Measurements from ENCODE around the gene PTTG1.
A peak's percentile ranks its signal among the peaks of the same experiment; 100 is the strongest.

The PTTG1 gene

GRCh38 chr5:160421625-160422258 lies at the start of gene PTTG1:
PTTG1 (plus strand) TSS chr5:160421855; CDS start chr5:160422313, 458 bp downstream.
- peak; percentile 90 for DNase-seq

GRCh38 chr5:160375166-160375565 lies 46.5 kb upstream of the PTTG1 start:
- no peak for DNase-seq

- no peak for DNase-seq
Observed at GRCh38 chr5:160375701-160376100, 46.0 kb upstream of the PTTG1 start.

GRCh38 chr5:160376416-160376815 lies 45.2 kb upstream of the PTTG1 start:
- DNase-seq, result no peak

- no peak for DNase-seq
Observed at GRCh38 chr5:160377651-160378050, 44.0 kb upstream of the PTTG1 start.

DNA sequence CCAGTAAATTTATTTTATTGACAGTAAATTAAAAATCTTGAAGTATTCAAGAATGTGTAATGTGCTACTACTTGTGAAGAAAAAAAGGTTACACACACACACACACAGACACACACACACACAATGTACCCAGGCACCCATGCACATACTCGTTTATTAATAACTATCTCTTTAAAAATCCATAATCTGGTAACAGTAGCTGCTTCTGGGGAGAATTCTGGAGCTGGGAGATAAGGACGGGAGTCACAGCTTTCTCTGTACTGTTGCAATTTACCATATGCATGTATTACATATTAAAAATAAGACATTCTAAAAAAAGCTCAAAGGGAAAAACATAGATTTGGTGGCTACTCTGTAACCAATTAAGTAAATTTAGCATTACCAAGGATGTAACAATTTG lies 43.3 kb upstream of the PTTG1 start:
- DNase-seq, result no peak

GRCh38 chr5:160379511-160379910 lies 42.1 kb upstream of the PTTG1 start:
- no peak for DNase-seq

- no peak for DNase-seq
Observed at GRCh38 chr5:160380041-160380440, 41.6 kb upstream of the PTTG1 start.

DNA sequence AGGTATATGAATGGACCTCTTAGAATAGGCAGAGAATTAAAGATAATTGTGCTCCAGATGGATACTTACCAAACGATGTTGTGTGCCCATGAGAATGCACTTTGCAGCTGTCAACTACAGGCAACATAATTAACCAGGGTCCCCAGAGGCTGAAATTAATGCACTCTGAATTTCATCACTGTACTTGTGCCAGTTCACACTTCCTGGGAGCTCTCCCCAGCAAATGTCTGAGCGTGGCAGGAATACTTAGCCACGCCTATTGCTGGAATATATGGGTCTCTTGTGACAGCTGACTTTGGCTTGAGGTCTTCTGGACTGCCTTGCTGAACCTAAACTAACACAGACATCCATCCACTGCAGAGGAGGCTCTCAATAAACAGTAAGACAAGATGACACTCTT lies 39.3 kb upstream of the PTTG1 start:
- no peak for DNase-seq

DNA sequence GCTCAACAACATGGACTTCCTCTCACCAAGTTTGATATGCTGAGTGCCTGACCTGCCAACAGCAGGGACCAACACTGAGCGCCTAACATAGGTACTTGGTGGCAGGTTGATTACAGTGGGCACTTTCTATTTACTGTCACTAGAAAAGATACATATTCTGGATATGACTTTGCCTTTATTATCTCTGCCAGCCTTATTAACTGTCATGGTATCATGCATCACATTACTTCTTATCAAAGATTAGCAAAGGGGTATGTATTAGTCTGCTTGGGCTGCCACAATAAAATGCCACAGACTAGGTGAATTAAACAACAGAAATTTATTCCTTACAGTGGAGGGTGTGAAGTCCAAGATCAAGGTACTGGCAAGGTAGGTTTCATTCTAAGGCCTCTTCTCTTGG lies 37.0 kb upstream of the PTTG1 start:
- DNase-seq, result no peak

DNA sequence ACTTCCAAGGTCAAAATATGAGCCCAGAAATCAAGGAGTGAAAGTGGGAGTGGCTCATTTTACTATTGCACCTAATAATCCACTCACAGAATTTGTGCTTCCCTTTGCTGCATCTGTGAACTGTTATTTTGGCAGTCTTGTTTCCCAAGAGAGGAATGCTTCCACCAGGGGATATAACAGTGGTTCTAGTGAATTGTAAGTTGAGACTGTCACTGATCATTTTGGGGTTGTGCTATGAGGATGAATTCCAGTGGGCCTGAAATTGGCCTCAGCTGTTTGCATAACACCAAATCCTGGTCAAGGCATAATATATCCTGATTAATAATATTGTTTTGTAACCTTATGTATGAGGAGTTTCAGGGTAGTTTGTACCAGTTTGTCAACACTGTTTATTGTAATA lies 36.2 kb upstream of the PTTG1 start:
- DNase-seq, result no peak

- DNase-seq, result no peak
Observed at GRCh38 chr5:160387445-160387844, 34.2 kb upstream of the PTTG1 start.

DNA sequence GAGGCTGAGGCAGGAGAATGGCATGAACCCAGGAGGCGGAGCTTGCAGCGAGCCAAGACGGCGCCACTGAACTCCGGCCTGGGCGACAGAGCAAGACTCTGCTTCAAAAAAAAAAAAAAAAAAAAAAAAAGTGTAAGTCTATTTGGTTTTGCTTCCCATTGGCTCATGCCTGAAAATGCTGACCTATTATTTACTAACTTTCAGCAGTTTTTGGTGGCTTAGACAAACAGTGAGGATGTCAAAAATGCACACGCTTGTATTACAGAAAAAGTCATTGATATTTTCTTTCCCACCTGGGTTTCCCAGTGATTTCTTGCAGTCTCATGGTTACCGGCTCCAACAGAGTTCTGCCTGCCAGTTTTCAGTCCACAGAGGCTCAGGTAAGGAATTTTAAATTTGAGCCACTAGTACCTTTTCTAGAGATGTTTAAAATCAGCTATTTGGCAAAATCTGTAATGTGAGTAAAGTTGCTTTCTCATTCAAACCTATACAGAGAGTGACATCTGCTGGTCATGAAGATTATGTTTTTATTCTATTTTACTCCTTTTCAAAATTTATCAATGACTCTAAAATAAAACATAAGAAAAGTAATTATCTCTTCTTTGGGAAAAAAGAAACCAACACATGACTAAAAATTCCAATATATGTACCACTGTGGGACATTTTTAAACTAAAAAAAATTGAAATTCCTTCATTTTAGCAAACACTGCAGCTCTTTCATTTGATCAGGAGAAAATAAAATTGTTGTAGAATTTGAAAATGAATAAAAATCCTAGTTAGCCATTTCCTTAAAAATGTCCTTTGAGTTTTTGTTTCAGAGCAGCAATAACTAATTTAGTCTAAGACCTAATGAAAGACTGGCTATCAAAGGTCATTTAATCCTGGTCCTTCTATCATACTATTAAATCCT lies 30.6 kb upstream of the PTTG1 start:
- DNase-seq, result no peak

GRCh38 chr5:160395111-160395510 lies 26.5 kb upstream of the PTTG1 start:
- no peak for DNase-seq

- no peak for DNase-seq
Observed at GRCh38 chr5:160397492-160397891, 24.2 kb upstream of the PTTG1 start.

DNA sequence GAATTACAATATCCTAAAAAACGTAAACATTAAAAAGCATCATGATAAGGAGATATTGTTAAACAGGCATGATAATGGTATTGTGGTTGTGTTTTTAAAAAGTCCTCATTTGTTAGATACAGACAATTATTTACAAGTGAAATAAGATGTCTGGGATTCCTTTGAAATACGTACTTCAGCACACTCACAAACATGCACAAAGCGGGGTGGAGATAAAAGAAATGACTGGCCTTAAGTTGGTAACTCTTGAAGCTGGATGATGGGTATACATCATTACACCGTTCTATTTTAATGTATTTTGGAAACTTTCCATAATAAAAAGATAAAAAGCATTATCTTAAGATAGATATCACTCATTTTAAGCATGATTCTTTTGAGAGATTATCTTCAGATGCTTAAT lies 22.8 kb upstream of the PTTG1 start:
- DNase-seq, result no peak

DNA sequence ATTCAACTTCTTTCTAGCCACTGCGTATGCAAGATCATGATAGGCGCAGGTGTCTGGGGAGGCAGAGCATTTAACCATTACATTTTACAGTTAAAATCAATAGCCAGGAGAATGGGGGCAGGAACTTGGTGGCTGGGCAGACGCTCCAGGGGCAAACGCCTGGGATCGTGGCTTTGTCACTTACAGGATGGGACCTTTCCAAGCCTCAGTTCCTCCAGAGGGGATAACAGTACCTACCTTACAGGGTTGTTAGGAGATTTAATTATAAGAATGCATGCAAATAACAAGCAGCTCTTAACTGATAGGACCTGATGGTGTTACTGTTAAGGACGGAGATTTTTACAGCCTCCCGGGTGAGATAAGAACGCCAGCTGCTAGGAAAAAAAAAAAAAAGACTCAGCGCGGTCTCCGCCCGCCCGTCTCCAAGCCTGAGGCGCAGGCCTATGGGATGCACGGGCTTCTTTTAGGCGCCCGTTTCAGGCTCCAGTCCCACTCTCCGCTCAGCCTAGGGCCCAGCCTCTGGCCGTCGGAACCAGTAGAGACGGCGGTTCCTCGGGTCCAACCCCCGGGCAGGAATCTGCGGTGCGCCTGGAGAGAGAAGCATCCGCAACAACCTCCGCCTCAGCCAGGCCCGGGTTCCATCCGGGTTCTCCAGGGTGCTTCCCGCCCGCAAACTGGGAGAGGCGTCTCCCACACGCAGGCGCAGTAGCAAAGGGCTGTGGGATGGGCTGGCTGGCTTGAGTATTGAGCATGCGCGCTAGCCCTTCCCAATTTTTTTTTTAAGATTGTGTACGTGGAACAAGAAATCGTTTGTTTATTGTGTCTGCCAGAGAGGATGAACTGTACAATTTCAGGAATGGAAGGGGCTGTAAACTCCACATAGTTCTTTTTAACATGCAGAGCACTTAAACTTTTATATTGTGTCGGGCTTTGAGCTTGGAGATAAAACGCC lies 22.0 kb upstream of the PTTG1 start, which contains the start of gene FAM200C:
Gene FAM200C, minus strand, starts transcription at position 653 of the 952 bp plus-strand sequence. CDS start 4,564 bp downstream, outside the sequence.
- DNase-seq, result peak; percentile 58

GRCh38 chr5:160418561-160419457 lies 2.8 kb upstream of the PTTG1 start, which contains the start of gene SLU7:
SLU7 (minus strand) TSS chr5:160419081; CDS start chr5:160415294, 3,787 bp downstream.
- DNase-seq, result peak; percentile 90

DNA sequence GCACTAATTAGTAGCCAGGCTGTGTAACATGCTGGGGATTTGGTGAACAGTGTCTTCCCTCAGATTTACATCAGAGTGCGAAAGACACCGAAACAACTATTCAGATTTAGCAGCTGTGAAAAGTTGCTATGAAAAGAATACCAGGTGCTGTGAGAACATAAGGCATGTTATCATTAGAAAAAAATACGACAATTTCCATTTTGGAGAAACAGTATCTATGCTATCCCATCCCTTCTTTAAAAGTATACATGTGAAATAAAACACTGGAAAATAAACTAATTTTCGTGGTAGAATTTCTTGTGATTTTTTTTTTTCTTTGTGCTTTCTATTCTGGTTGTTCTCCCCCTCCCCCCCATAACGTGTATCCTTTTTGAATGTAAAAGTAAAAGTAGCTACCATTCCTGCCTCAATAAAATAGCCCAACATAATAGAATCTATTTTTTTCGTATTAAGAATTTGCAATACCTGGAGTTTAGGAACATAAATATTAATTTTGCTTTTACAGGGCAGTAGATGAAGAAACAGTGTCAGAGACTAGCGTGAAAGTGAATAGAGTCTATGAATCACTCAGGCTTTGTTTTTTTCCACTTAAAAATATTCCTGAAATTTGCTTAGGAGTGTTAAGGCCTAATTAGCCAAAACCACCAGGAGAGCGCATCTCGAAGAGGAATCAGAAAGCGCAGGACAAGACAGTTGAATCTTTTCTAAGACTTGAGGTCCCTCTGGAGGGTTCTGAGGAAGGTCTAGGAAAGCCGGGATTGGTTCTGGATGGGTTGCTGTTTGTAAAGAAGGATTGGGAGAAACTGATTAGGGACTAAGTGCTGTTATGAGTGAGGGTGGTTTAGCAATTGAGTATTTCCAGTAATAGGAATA lies 2.0 kb upstream of the PTTG1 start:
- DNase-seq, result no peak

DNA sequence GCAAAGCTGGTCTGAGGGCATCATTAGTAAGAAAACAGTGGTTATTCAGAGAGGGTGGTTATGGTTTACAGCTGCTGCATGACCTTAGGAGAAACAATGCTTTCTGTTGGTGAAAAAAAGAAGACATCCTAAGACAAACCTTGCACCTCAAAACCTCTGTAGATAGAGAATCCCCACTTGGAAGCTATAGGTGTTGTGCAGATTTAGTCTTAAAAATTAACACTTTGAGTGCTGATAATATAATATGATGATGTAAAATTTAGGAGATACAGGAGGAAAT lies 1.4 kb upstream of the PTTG1 start:
- no peak for DNase-seq

GRCh38 chr5:160423099-160423498 lies 1.4 kb downstream of the PTTG1 start:
- no peak for DNase-seq

All from stimulated activated CD4-positive, alpha-beta T cell treated with anti-CD3 and anti-CD28 coated beads, Interleukin-12 subunit alpha, Interleukin-12 subunit beta, amount 100 ng/mL, for 4 hours (primary cell).